BJ (cell line): ENCODE results near the gene GOSR1. TPM values are rescaled to one million over a fixed set of nuclear protein-coding genes. Genes with fewer than 3 reads are reported as not detected.
"Not testable (repeated sequence)": the region's sequence is repeated elsewhere in the genome, so short reads cannot be mapped to it uniquely, and the experiment has no call there.

Experiments
- CTCF ChIA-PET: fragments of 350-600 bp; formaldehyde crosslinking; extraction: SDS; loops from one replicate; lab custom pipeline; 2021; ENCODE audit warnings: antibody characterized with exemption, inconsistent platforms; lab: Yijun Ruan, JAX
- POLR2A ChIA-PET: fragments of 300-600 bp; sonication (Branson Sonifier 250); formaldehyde crosslinking; extraction: SDS; loops from one replicate; lab custom pipeline; 2021; ENCODE audit warnings: antibody characterized with exemption; lab: Charles Lee
- DNase-seq: peaks from one replicate; pipeline ENCODE4 v3.0.0-alpha.2; 2011; ENCODE audit warnings: low read depth
- H3K27me3 ChIP-seq: 2 replicates; pipeline ENCODE4 v1.6.0; 2011; ENCODE audit warnings: low read length; ENCODE audit not compliant: control insufficient read depth, insufficient read depth
- H3K36me3 ChIP-seq: 2 replicates; pipeline ENCODE4 v1.5.1; 2011; ENCODE audit warnings: low read length; ENCODE audit not compliant: control insufficient read depth, insufficient read depth
- H3K4me3 ChIP-seq: 2 replicates; pipeline ENCODE4 v1.5.1; 2011; ENCODE audit warnings: low read depth, mild to moderate bottlenecking, control low read depth, low read length
- CTCF ChIP-seq: IDR thresholded peaks from 2 replicates; pipeline ENCODE4 v1.5.1; 2011; ENCODE audit warnings: low read depth, mild to moderate bottlenecking, control low read depth, inconsistent platforms, low read length, moderate library complexity; ENCODE audit not compliant: insufficient read depth
- polyA plus RNA-seq: library from polyadenylated mRNA; depleted of rRNA; stranded (reverse); fragments of >200 nt; gene quantifications from 2 replicates; pipeline ENCODE4 v1.2.3, GENCODE V29; 2011

GOSR1 gene
- polyA plus RNA-seq, 1 experiment = 12.5 TPM

GRCh38 chr17:30549864-30550511 lies 72.8 kb downstream of the GOSR1 start:
- POLR2A ChIA-PET = no interaction called here
- TF ChIP-seq CTCF = no peak
- Histone ChIP-seq H3K27me3 (no peaks in the 10 kb centered on the region), H3K4me3 (no peak overlapping the region), H3K36me3 (no peaks in the 10 kb centered on the region)
- DNase-seq = no peak
- CTCF ChIA-PET = no interaction called here

GRCh38 chr17:30550512-30551273 lies 73.5 kb downstream of the GOSR1 start:
- Histone ChIP-seq H3K36me3 (no peaks in the 10 kb centered on the region), H3K27me3 (no peaks in the 10 kb centered on the region), H3K4me3 (no peak overlapping the region)
- TF ChIP-seq CTCF = no peak
- DNase-seq = no peak
- ChIA-PET CTCF (no interaction called here), POLR2A (no interaction called here)

GRCh38 chr17:30551274-30551995 lies 74.2 kb downstream of the GOSR1 start:
- CTCF ChIA-PET, H3K27me3 ChIP-seq, POLR2A ChIA-PET, DNase-seq, H3K36me3 ChIP-seq, H3K4me3 ChIP-seq: not testable (repeated sequence)

GRCh38 chr17:30551996-30552339 lies 74.8 kb downstream of the GOSR1 start:
- TF ChIP-seq CTCF = no peak
- Histone ChIP-seq H3K4me3 (no peak overlapping the region), H3K36me3 (no peaks in the 10 kb centered on the region), H3K27me3 (no peaks in the 10 kb centered on the region)
- ChIA-PET CTCF (no interaction called here), POLR2A (no interaction called here)
- DNase-seq = no peak

- TF ChIP-seq CTCF = no peak
- DNase-seq = no peak
- Histone ChIP-seq H3K4me3 (no peak overlapping the region), H3K27me3 (no peaks in the 10 kb centered on the region), H3K36me3 (no peaks in the 10 kb centered on the region)
- ChIA-PET POLR2A (no interaction called here), CTCF (interaction anchor here (0.7 kb wide), 1 partner anchor 418 kb away, joined by 3 read pairs; the partner anchor contains the start of gene RNF135)
Measured at GRCh38 chr17:30552994-30553566, 75.9 kb downstream of the GOSR1 start.

GRCh38 chr17:30553823-30554440 lies 76.7 kb downstream of the GOSR1 start:
- H3K36me3 ChIP-seq, H3K4me3 ChIP-seq, H3K27me3 ChIP-seq, DNase-seq, POLR2A ChIA-PET: not testable (repeated sequence)
- CTCF ChIA-PET = interaction anchor here (0.9 to 1.1 kb wide), 3 partner anchors 8 to 77 kb away, joined by 3 read pairs; partner anchors contain the start of gene GOSR1
